HepG2 (cell line): ENCODE data around the gene PARM1. TPM values are rescaled to one million over a fixed set of nuclear protein-coding genes. Genes with fewer than 3 reads are reported as not detected.

Experiments used
- ATAC-seq: fragments of 200-7000 bp; cut with Tn5 transposase; 3 replicates; pipeline ENCODE4 v1.9.1; 2020; ENCODE audit warnings: mild to moderate bottlenecking, moderate library complexity
- BruUV-seq: library from RNA; stranded (reverse); fragments of 400-500 nt; replicated peaks from 2 replicates; lab custom pipeline; 2021; lab: Mats Ljungman, UMichigan
- CTCF ChIA-PET: fragments of 300-600 bp; formaldehyde crosslinking; extraction: SDS; loops from one replicate; lab custom pipeline; 2021; ENCODE audit warnings: low total read pairs, inconsistent platforms, low intra/inter-chr PET ratio; lab: Yijun Ruan, JAX
- POLR2A ChIA-PET: fragments of 350-600 bp; sonication (Branson Sonifier 250); formaldehyde crosslinking; loops from one replicate; lab custom pipeline; 2020; ENCODE audit warnings: antibody characterized with exemption, inconsistent platforms; lab: Yijun Ruan, JAX
- DNase-seq: peaks from one replicate; pipeline ENCODE4 v3.0.0-alpha.2; 2015; ENCODE audit warnings: low spot score
- FAIRE-seq: peaks from 3 replicates; lab custom pipeline; 2011; peaks lifted over from hg19 to GRCh38; lab: Jason Lieb, UNC
- H2AFZ ChIP-seq: one replicate; pipeline ENCODE4 v1.6.1; 2011; ENCODE audit warnings: low read length, inconsistent platforms
- H3K27ac ChIP-seq: fragments of 300-600 bp; 3 replicates; pipeline ENCODE4 v1.8.0; 2011; ENCODE audit warnings: mixed run types, mild to moderate bottlenecking, mixed read lengths, low read length, inconsistent platforms; ENCODE audit not compliant: insufficient read depth; ENCODE audit errors: extremely low read length
- H3K27me3 ChIP-seq, 2 experiments: fragments of 200-600 bp in 1 of 2; 2 replicates in 1 of 2; 3 replicates in 1 of 2; pipeline versions ENCODE4 v1.6.0 to v1.8.0; 2011; ENCODE audit warnings: low read length in 2 of 2, mild to moderate bottlenecking in 2 of 2, moderate library complexity in 2 of 2, inconsistent platforms in 1 of 2; ENCODE audit not compliant: insufficient read depth in 2 of 2, control insufficient read depth in 1 of 2
- H3K36me3 ChIP-seq, 2 experiments: fragments of 200-600 bp in 1 of 2; replicated peaks in 1 of 2; 2 replicates in 1 of 2; 3 replicates in 1 of 2; pipeline versions ENCODE4 v1.5.1 to v1.8.0; 2011; ENCODE audit warnings: low read length in 2 of 2, inconsistent platforms in 1 of 2; ENCODE audit not compliant: insufficient read depth in 2 of 2, control insufficient read depth in 1 of 2
- H3K4me1 ChIP-seq: 2 replicates; pipeline ENCODE4 v1.5.1; 2012; ENCODE audit warnings: low read length, inconsistent platforms; ENCODE audit not compliant: insufficient read depth
- H3K4me2 ChIP-seq: 2 replicates; pipeline ENCODE4 v1.6.0; 2011; ENCODE audit warnings: low read depth, low read length, inconsistent platforms
- H3K4me3 ChIP-seq, 3 experiments: fragments of 200-600 bp in 1 of 3; sonication (generic), shearing (Covaris generic) in 1 of 3; replicated peaks in 1 of 3; 2 replicates each; pipeline ENCODE4 v1.5.1; 2011 to 2016; ENCODE audit warnings: low read length in 3 of 3, inconsistent platforms in 2 of 3, low read depth in 2 of 3, mild to moderate bottlenecking in 2 of 3, control low read depth in 1 of 3, mixed read lengths in 1 of 3; ENCODE audit not compliant: insufficient read depth in 1 of 3
- H3K79me2 ChIP-seq: one replicate; pipeline ENCODE4 v1.6.1; 2011; ENCODE audit warnings: low read length, inconsistent platforms; ENCODE audit not compliant: insufficient read depth
- H3K9ac ChIP-seq: 2 replicates; pipeline ENCODE4 v1.6.0; 2011; ENCODE audit warnings: mild to moderate bottlenecking, low read depth, low read length, inconsistent platforms; ENCODE audit not compliant: insufficient read depth
- H3K9me3 ChIP-seq: 2 replicates; pipeline ENCODE4 v1.5.1; 2012; ENCODE audit warnings: mild to moderate bottlenecking, low read length
- H4K20me1 ChIP-seq: 2 replicates; pipeline ENCODE4 v1.6.0; 2011; ENCODE audit warnings: inconsistent platforms, mild to moderate bottlenecking, low read length, moderate library complexity; ENCODE audit not compliant: insufficient read depth
- CCDC6 ChIP-seq: sonication (generic); formaldehyde crosslinking; IDR thresholded peaks from 2 replicates; pipeline ENCODE4 v1.8.1; 2022; ENCODE audit warnings: mild to moderate bottlenecking, missing genetic modification reagents, moderate library complexity
- SATB2 ChIP-seq: sonication (generic); formaldehyde crosslinking; IDR thresholded peaks from 2 replicates; pipeline ENCODE4 v1.5.0; 2020; ENCODE audit warnings: missing genetic modification reagents
- TCF7 ChIP-seq: sonication (generic); IDR thresholded peaks from 2 replicates; pipeline ENCODE4 v1.6.1; 2016; ENCODE audit warnings: antibody characterized with exemption, low read depth
- ZMYM4 ChIP-seq: sonication (generic); formaldehyde crosslinking; IDR thresholded peaks from 2 replicates; pipeline ENCODE4 v1.8.1; 2023; ENCODE audit warnings: mild to moderate bottlenecking, missing genetic modification reagents
- ZNF17 ChIP-seq: sonication (generic); formaldehyde crosslinking; IDR thresholded peaks from 2 replicates; pipeline ENCODE4 v1.5.0; 2020; ENCODE audit warnings: mild to moderate bottlenecking, missing genetic modification reagents
- ZNF251 ChIP-seq: sonication (generic); formaldehyde crosslinking; IDR thresholded peaks from 2 replicates; pipeline ENCODE4 v1.9.0; 2021; ENCODE audit warnings: mild to moderate bottlenecking, missing genetic modification reagents
- WGBS: methylation state at CpG from one replicate; pipeline ENCODE4 v1.1.6; 2017; ENCODE audit warnings: low lambda C conversion rate; 5-methylcytosine and 5-hydroxymethylcytosine counted together
- in situ Hi-C: cut with HindIII; loops from 2 replicates; pipeline ENCODE4 v1.10.0; 2017; ENCODE audit warnings: low pct_unique_long_range_greater_than_20kb; ENCODE audit not compliant: extremely low pct_ligation_motif_present
- intact Hi-C: fragments of 100-400 bp; cut with micrococcal nuclease; formaldehyde crosslinking; loops from one replicate; pipeline ENCODE4 v1.10.0; 2022; ENCODE audit not compliant: unreplicated experiment
- polyA plus RNA-seq, 8 experiments: library from polyadenylated mRNA; depleted of rRNA in 3 of 8; stranded (reverse) in 7 of 8; unstranded in 1 of 8; fragments of >200 nt; fragmentation: Illumina TruSeq in 4 of 8; extraction: Trizol in 4 of 8; gene quantifications; 2 replicates each; pipeline versions ENCODE4 v1.2.1 to v1.2.3, GENCODE V29; 2011 to 2016; ENCODE audit warnings: low read depth in 4 of 8, missing spikeins in 1 of 8, mixed read lengths in 1 of 8; ENCODE audit not compliant: insufficient read depth in 1 of 8
- total RNA-seq, 5 experiments: library from RNA; depleted of rRNA; stranded (reverse); fragments of >200 nt; fragmentation: Illumina TruSeq; extraction: Trizol; gene quantifications; 2 replicates each; pipeline ENCODE4 v1.2.3, GENCODE V29; 2016; ENCODE audit warnings: low read depth in 1 of 5
- TF ChIP-seq, protein P1 (sequence below): sonication (generic); formaldehyde crosslinking; IDR thresholded peaks from 2 replicates; pipeline ENCODE4 v1.8.0; 2022; ENCODE audit warnings: mild to moderate bottlenecking, missing genetic modification reagents; ENCODE audit not compliant: insufficient replicate concordance

PARM1 gene
- total and polyA plus RNA-seq, 2 of the 13 experiments (the other 11 are each of a cell fraction or from before 2014, with no cell fraction given): not detected

DNA sequence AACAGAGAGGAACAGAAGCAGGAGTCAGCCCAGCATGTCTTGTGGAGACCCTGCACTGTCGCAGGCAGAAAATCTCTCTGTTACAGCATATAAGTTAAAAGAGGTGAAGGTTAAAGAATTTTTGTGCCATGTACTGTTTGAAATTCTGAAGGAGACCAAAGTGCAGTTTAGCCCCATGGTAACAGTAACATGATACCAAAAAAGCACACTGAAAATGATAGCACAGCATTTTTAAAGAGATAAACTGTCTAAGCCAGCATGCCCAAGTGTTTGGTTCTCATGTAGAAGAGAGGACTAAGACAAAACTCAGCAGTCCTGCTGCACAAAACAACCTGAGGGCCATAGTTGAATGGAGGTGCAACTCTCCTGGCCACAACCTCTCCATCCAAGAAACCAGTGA is 41.9 kb upstream of the PARM1 start (continued):
- no peak for TF ChIP-seq TCF7
- TF ChIP-seq, protein P1, sequence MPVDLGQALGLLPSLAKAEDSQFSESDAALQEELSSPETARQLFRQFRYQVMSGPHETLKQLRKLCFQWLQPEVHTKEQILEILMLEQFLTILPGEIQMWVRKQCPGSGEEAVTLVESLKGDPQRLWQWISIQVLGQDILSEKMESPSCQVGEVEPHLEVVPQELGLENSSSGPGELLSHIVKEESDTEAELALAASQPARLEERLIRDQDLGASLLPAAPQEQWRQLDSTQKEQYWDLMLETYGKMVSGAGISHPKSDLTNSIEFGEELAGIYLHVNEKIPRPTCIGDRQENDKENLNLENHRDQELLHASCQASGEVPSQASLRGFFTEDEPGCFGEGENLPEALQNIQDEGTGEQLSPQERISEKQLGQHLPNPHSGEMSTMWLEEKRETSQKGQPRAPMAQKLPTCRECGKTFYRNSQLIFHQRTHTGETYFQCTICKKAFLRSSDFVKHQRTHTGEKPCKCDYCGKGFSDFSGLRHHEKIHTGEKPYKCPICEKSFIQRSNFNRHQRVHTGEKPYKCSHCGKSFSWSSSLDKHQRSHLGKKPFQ: no peak
- no peak for TF ChIP-seq SATB2 (CRISPR knock-in tag)
- TF ChIP-seq, all 625 proteins: peak for 10

- Histone ChIP-seq H3K27me3 (no peaks in the 10 kb centered on the region), H3K27ac (no peak overlapping the region), H3K36me3 (no peaks in the 10 kb centered on the region), H3K4me2 (peak overlapping the region; percentile 12; the same call in 1 of the 2 replicates), H3K4me1 (peaks cover 30% of the 10 kb centered on the region), H3K9ac (no peak overlapping the region), H4K20me1 (no peaks in the 10 kb centered on the region), H3K9me3 (no peaks in the 10 kb centered on the region), H3K4me3 (no peak overlapping the region), H2AFZ (no peak overlapping the region), H3K79me2 (no peaks in the 10 kb centered on the region)
- in situ Hi-C loops: no loop called here
- no peak for DNase-seq
- WGBS: 40% methylated on average over 4 of the region's 4 CpGs
- ChIA-PET CTCF (no interaction called here), POLR2A (no interaction called here)
- no TSS peak for BruUV-seq
- TF ChIP-seq ZNF17 (CRISPR knock-in tag): no peak
- no peak for TF ChIP-seq ZNF251 (CRISPR knock-in tag)
- TF ChIP-seq ZMYM4 (CRISPR knock-in tag): no peak
- TF ChIP-seq CCDC6 (CRISPR knock-in tag): no peak
- ATAC-seq: no peak
- FAIRE-seq: no peak
- intact Hi-C loops: no loop called here
Observed at GRCh38 chr4:74893171-74893570, 39.7 kb upstream of the PARM1 start.
